ENCODE measurements around the gene FBXL15.
A peak's percentile ranks its signal among the peaks of the same experiment; 100 is the strongest.

The FBXL15 gene

DNA sequence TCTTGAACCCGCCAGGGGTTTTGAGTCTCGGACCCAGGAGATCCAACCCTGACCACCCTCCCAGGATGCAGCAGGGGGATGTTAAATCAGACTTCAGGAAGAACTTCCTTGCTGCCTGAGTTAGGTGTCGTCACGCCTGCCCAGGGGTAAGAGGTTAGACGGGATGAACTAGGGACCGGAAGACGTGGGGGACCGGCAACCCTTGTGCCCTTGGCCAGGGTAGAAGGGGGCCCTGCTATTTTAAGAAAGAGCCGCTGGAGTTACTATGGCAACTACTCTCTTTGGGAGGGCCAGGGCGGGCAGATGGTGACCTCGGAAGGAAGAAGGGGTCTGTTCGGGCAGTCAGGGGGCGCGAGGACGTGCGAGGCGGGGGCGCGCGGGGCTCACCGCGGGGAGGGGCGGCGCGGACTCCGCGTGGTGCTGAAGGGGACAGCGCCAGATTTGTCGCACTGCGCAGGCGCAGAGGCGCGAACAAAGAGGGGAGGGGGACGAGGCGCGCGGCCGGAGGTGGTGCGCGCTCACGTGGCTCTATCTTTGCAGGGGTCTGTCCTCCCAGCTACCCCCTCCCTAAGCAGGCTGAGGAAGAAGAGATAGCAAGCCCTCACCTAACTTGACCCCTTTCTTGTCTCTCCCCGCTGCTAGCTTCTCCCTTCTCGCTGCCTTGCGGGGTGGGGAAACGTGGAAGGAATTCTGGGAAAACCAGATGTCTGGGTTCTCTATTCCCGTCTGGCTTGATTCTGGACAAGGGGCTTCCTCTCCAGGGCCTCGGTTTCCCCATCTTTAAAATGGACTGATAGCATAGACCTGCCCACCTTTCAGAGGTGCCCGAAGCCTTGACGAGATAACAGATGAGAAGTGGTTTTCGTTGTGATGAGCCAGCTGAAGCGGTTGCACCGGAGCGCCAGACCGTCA is 1.1 kb upstream of the FBXL15 start:
- intact Hi-C loops (cut with DNase I; ENCODE audit: low total_unique reads): no loop called here
- H3K27me3 ChIP-seq: peaks cover 0 to 43% of the 10 kb centered on the region in 2 donors
- H3K27ac ChIP-seq: peak overlapping the region; percentile 77 to 90
- TF ChIP-seq, protein P1, sequence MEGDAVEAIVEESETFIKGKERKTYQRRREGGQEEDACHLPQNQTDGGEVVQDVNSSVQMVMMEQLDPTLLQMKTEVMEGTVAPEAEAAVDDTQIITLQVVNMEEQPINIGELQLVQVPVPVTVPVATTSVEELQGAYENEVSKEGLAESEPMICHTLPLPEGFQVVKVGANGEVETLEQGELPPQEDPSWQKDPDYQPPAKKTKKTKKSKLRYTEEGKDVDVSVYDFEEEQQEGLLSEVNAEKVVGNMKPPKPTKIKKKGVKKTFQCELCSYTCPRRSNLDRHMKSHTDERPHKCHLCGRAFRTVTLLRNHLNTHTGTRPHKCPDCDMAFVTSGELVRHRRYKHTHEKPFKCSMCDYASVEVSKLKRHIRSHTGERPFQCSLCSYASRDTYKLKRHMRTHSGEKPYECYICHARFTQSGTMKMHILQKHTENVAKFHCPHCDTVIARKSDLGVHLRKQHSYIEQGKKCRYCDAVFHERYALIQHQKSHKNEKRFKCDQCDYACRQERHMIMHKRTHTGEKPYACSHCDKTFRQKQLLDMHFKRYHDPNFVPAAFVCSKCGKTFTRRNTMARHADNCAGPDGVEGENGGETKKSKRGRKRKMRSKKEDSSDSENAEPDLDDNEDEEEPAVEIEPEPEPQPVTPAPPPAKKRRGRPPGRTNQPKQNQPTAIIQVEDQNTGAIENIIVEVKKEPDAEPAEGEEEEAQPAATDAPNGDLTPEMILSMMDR (IDR thresholded peaks at IDR 0.05): no peak
- peaks cover 5 to 47% (median 35%) of the 10 kb centered on the region in 4 donors for H3K4me1 ChIP-seq
- H3K9me3 ChIP-seq: no peaks in the 10 kb centered on the region
- no peak for DNase-seq
- H3K36me3 ChIP-seq: peaks cover 0 to 17% (median 14%) of the 10 kb centered on the region in 3 donors
- H3K4me3 ChIP-seq: peak overlapping the region; percentile 71 to 86

DNA sequence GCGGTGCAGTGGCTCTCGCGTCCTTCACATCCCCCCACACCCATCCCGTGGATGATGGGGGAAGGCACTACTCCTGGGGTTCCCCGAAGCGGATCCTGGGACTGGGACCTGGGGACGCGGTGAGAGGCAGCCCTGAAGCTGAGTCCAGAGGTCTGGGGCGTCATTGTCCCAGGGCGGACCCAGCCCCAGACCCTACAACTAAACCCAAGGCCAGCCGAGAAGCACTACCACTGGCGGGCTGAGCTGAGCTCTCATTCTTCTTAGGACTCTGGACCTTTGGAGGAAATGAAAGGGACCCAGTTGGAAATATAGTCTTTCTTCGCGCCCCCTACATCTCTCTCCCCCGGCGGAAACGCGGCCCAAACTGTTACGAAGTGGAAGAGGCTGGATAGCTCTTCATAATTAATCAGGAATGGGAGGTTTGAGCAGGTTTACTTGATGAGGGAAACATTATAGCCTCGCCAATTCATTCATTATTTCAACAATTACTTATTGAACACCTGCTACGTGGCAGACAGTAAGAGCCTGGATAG is 389 bp upstream of the FBXL15 start:
- TF ChIP-seq, protein P1 (IDR thresholded peaks at IDR 0.05): no peak
- Histone ChIP-seq H3K4me3 (peak overlapping the region; percentile 71 to 86), H3K27me3 (peaks cover 0 to 35% of the 10 kb centered on the region in 2 donors), H3K9me3 (no peaks in the 10 kb centered on the region), H3K4me1 (peaks cover 5 to 47% (median 35%) of the 10 kb centered on the region in 4 donors), H3K36me3 (peaks cover 0 to 24% (median 15%) of the 10 kb centered on the region in 3 donors), H3K27ac (peak overlapping the region; percentile 77 to 90)
- DNase-seq: no peak
- intact Hi-C loops (cut with DNase I; ENCODE audit: low total_unique reads): no loop called here

- Histone ChIP-seq H3K9me3 (no peaks in the 10 kb centered on the region), H3K27ac (peak overlapping the region; percentile 77 to 90), H3K27me3 (peaks cover 0 to 24% of the 10 kb centered on the region in 2 donors), H3K36me3 (peaks cover 0 to 24% (median 15%) of the 10 kb centered on the region in 3 donors), H3K4me3 (peak overlapping the region; percentile 71 to 86), H3K4me1 (peaks cover 5 to 47% (median 35%) of the 10 kb centered on the region in 4 donors)
- no peak for DNase-seq
- TF ChIP-seq, protein P1 (IDR thresholded peaks at IDR 0.05): no peak
- intact Hi-C loops (cut with DNase I; ENCODE audit: low total_unique reads): loop anchor here (1.0 kb wide), 1 partner anchor 22 kb away; no protein-coding TSS in a partner anchor
Measured at GRCh38 chr10:102421507-102421756, 796 bp downstream of the FBXL15 start.

- no peaks in the 10 kb centered on the region for H3K9me3 ChIP-seq
- H3K4me3 ChIP-seq: peak overlapping the region; percentile 71 to 86
- H3K27ac ChIP-seq: peak overlapping the region; percentile 77 to 90
- peaks cover 0 to 24% (median 15%) of the 10 kb centered on the region in 3 donors for H3K36me3 ChIP-seq
- no peak for DNase-seq
- TF ChIP-seq, protein P1 (IDR thresholded peaks at IDR 0.05): no peak
- H3K27me3 ChIP-seq: peaks cover 0 to 19% of the 10 kb centered on the region in 2 donors
- intact Hi-C loops (cut with DNase I; ENCODE audit: low total_unique reads): loop anchor here (1.0 kb wide), 1 partner anchor 23 kb away; no protein-coding TSS in a partner anchor
- H3K4me1 ChIP-seq: peaks cover 5 to 47% (median 35%) of the 10 kb centered on the region in 4 donors
Measured at GRCh38 chr10:102421757-102422512, 1.3 kb downstream of the FBXL15 start.

DNA sequence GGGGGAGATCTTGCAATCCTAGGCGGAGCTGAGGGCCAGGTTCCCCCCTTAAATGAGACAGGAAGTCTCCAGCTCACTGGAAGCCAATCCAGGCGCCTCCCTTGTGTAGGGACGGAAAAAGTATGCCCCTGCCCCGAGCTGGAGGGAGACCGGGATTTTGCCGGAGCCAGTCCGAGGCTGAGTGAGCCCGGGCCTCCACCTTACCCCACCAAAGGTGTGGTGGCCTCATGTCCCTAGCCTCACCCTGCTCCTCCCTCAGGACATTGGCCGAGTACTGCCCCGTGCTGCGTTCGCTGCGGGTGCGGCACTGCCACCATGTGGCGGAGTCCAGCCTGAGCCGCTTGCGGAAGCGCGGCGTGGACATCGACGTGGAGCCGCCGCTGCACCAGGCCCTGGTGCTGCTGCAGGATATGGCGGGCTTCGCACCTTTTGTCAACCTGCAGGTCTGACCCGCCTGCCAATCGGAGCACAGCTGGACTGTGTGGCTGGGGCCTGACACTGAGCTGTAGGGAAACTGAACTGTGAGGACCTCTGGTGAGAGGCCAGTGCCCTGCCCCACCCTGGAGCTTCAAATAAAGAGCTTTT is 2.0 kb downstream of the FBXL15 start:
- H3K4me3 ChIP-seq: peak overlapping the region; percentile 71 to 86
- H3K36me3 ChIP-seq: peaks cover 0 to 31% (median 15%) of the 10 kb centered on the region in 3 donors
- peak overlapping the region; percentile 77 to 90 for H3K27ac ChIP-seq
- peaks cover 5 to 47% (median 35%) of the 10 kb centered on the region in 4 donors for H3K4me1 ChIP-seq
- H3K27me3 ChIP-seq: peaks cover 0 to 13% of the 10 kb centered on the region in 2 donors
- DNase-seq: peak; percentile 68 to 89
- TF ChIP-seq, protein P1 (IDR thresholded peaks at IDR 0.05): peak; percentile 63 to 74
- intact Hi-C loops (cut with DNase I; ENCODE audit: low total_unique reads): no loop called here
- no peaks in the 10 kb centered on the region for H3K9me3 ChIP-seq

Data from tibial artery (tissue), 4 donors.